Measurements from ENCODE around the gene TSPAN19.

DNA sequence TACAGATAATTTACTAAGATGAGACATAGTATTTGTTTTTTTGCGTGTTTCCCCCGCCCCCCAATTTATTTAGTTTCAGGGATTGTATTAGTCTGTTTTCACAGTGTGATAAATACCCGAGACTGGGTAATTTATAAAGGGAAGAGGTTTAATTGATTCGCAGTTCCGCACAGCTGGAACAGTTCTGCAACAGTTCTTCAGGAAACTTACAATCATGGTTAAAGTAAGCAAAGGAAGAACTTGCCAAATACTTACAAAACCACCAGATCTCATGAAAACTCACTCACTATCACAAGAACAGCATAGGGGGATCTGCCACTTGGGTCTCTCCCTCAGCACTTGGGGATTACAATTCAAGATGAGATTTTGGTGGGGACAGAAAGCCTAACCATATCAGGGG lies 49.0 kb upstream of the TSPAN19 start:
- TF ChIP-seq CTCF (IDR thresholded peaks at IDR 0.05) (no peak), POLR2A (IDR thresholded peaks at IDR 0.05) (no peak)

All from adrenal gland (tissue), 5 donors.